Right renal cortex interstitium (tissue), 3 donors: ENCODE data around the gene GRIK4. TPM values are rescaled to one million over a fixed set of nuclear protein-coding genes. Genes with fewer than 3 reads are reported as not detected.

Experiments used
- DNase-seq, 3 donors: peaks; one replicate each; pipeline ENCODE4 v3.0.0-alpha.2; 2013; ENCODE audit warnings: low read depth in 3 of 3, low spot score in 2 of 3
- polyA plus RNA-seq, 3 donors: library from polyadenylated mRNA; unstranded; fragments of 120-200 nt; gene quantifications; one replicate each; pipeline ENCODE4 v1.2.1, GENCODE V29; 2013; ENCODE audit not compliant: insufficient read length in 3 of 3

GRIK4 gene
- polyA plus RNA-seq, 3 donors = 0.93 to 1.3 (median 1.1) TPM

- DNase-seq = no peak
Measured at GRCh38 chr11:120958185-120958584, 446.6 kb downstream of the GRIK4 start.

DNA sequence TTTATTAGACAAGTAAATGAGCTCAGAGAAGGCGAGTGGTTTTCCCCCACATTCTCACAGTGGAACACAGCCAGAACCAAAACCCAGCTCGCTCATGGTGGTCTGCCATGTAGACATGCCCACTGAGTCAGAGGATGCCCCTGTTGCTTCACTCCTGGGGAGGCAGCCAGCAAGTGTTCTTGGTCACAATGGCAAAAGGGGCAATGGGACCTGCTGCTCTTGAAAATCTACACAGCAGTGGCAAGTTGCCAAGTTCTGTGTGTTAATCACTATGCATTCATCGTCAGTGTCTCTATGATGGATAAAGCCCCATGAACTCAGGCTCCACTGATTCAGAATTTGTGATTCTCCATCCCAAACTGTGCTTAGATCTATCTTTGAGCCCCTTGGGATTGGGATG lies 447.6 kb downstream of the GRIK4 start:
- DNase-seq = no peak

DNA sequence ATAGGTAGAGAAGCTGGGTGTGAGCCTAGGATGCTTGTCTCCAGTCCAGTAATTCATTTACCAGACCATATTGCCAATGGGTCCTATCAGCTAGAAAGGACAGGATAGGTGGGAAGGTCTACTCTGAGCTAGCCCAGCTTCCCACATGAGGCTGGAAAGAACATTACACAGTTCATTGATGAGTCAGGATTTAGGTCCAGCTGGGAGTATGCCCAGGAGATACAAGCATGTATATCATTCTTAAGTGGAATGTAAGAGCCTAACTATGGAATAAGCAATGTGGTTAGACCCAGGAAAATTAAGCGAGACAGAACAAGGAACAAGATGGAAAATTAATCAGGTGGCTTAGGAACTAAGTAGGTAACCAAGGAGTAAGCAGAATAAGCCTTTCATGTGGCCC lies 453.3 kb downstream of the GRIK4 start:
- no peak for DNase-seq

DNA sequence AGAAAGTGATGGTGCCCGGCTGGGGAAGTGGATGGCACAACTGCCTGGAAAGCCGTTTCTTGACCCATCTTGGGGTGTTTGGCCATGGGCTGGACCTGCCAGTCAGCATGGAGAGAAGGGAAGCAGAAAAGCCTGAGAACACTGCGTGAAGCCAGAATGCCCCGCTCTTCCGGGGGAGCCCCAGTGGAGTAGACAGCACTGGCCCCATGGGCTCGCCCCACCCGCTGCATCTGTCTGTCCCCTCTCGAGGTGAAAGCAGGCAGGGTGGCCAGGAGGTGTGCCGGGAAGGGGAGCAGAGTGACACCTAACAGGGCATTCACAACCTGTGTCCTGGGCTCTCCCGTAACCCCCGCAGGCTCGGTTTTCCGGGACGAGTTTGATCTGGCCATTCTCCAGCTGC lies 455.3 kb downstream of the GRIK4 start:
- no peak for DNase-seq

DNA sequence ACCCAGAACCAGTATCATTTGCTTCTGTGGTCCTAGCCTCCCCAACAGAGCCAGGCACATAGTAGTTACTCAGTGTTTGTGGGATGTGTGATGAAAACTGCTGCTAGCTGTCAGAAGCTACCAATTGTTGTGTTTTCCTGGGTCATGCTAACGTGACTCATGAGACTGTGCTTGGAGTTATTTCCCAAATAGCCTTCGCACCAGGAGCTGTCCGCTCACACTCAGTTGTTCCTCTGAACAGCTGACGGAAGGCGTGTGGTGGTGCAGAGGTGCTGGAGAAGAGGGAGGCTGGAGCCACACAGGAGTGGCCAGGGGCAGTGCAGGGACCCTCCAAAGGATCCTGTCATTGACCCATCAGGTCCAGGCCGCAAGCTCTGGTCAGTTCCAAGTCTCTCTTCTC lies 458.4 kb downstream of the GRIK4 start:
- DNase-seq = no peak

DNA sequence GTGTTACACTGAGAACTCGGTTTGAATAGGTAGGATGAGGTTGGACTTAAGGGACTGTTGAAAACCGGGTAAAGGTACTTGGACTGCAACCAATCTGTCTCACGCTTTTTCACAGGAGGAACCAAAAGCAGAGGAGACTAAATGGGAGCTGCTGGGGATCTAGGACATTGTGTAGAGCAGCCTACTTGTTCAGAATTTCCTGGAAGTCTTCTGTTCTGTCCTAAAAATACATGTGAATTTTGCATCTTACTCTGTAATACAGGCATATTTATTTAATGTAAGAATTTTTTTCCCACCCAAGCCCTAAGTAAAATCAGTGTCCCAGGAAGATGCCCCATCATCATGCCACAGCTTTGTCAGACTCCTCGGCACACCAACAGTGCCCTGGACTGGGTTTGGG lies 460.3 kb downstream of the GRIK4 start:
- DNase-seq = no peak

- DNase-seq = no peak
Measured at GRCh38 chr11:120972621-120973020, 461.1 kb downstream of the GRIK4 start.

DNA sequence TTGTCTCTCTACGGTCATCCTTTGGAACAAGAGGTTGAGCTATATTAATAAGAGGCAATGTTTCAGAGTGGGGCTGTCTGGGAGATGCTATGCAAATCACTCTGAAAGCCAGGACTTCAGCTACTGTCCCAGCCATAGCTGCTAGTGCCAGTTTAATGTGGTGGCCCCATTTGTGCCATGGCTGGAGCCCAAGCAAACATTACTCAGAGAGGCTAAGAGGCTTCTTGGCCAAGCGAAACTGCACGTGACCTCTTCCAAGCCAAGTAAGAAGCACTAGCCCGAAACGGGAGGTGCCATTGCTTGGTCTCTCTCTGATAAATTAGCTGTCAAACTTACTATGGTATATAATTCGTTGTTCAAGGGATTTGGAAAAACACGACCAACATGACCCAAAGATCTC lies 462.0 kb downstream of the GRIK4 start:
- DNase-seq = no peak

DNA sequence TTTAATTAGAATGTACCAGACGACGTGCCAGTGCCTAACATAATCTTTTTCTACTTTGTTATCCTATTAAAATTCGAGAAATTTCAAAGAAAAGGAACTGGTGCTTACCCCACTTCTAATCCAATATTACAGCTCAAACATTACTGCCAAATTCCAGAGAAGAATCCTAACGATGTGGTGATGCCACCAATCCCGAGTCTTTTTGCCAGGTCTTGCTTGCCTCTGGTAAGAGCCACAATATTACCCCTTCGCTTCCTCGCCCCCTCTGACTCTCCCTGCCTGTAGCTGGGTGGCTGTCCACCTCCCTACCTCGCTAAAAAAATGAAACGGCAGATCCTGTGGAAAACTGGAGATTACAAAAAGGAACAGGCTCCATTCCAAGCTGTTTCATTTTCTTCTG lies 462.9 kb downstream of the GRIK4 start:
- no peak for DNase-seq

DNA sequence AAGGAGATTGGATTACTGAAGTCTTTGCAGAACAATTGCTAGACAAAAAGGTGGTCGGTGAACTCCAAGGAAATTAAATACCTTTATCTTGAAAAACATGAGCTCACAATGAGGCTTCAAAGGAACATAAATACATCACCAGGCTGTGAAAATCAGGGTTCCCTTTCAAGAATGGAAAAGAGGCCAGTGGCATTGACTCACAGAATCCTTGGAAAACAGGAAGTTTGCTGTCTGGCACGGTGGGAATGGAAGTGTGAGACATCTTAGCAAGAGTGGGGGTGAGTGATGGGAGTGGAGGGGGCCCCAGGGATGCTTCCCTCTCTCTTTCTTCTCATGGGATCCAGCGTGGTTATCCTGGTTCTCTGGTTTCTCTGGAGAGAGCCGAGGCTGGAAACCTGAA lies 463.4 kb downstream of the GRIK4 start:
- no peak for DNase-seq

DNA sequence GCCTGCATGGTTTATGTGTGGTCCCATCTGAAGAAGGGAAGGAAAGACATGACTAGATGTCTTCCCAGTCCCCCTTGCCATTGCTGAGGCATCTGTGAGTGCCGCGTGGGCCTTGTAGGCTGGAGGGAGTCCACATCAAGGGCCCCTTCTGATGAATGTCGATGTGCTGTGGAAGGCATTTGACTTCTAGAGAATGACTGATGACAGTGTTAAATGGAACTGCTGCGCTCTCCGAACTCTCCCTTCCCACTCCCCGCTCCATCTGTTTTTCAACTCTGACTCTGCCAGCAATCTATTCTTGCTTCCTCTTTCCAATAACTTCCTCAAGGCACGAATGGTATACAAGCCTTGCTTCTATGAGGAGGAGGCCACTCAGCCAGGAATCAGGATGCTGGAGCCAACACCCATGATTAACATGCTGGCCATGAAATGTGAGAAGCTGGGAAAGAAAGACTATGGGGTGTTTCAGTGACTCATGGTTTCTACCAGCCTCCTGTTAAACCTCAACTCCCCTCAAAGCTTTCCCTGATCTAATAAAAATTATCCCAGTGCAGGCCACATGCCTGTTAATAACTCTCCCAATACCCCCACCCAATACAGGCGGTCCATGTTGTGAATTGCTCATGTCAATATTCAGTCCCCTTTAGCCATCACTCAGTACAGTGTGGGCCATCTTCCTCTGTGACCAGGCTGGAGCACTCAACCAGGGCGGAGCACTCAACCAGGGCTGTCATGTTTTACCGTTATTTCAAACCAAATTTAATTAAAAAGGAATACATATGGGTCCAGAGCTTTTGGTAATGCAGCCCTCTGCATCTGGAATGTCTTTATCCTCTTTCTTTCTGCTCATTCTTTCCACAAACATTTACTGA lies 466.0 kb downstream of the GRIK4 start:
- no peak for DNase-seq

GRCh38 chr11:120978701-120979100 lies 467.2 kb downstream of the GRIK4 start:
- DNase-seq = no peak

DNA sequence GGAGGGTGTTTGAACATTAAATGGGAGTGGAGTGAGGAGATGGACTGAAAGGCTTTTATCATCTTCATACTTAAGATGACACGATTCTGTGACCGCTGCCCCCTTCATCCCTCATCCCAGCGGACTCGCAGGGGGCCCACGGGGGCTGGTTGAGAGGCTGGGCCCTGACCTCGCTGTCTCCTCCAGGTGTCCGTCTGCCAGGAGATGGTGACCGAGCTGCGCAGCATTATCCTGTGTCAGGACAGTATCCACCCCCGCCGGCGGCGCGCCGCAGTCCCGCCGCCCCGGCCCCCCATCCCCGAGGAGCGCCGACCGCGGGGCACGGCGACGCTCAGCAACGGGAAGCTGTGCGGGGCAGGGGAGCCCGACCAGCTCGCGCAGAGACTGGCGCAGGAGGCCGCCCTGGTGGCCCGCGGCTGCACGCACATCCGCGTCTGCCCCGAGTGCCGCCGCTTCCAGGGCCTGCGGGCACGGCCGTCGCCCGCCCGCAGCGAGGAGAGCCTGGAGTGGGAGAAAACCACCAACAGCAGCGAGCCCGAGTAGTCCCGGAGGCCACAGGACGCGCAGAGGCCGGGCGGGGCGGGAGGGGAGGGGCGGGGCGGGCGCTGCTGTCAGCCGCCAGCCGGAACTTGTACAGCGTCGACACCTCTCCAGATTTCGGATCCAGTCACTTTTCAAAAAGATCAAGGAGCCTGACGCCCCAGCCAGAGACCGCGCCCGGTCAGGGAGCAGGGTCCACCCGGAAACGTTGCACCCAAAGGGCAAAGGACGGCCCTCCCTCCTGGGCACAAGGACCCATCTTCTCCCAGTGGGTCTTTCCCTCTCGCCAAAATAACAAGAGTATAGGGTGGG lies 474.4 kb downstream of the GRIK4 start:
- DNase-seq = no peak

- no peak for DNase-seq
Measured at GRCh38 chr11:120988603-120989002, 477.1 kb downstream of the GRIK4 start.

GRCh38 chr11:120991830-120992686 lies 480.5 kb downstream of the GRIK4 start:
- no peak for DNase-seq

GRCh38 chr11:120994091-120994859 lies 482.7 kb downstream of the GRIK4 start:
- DNase-seq = no peak

DNA sequence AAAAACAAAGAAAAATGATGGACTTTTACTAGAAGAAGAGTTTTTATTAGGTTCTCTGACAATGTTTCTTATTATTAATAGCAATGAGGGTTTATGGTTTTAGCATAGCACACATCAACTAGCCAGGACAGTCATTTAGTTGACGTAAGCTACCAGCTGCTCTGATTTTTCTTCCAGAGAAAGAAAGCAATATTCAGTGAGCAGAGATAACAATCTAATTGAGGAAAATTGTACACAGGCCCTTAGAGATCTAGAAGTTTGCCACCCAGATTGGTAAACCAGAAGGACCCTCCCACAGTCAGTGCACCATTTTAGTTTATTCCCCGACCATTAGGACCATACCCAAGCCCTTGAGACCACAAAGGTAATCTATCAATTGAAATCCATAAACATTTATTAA lies 483.6 kb downstream of the GRIK4 start:
- no peak for DNase-seq

GRCh38 chr11:120996973-120997372 lies 485.4 kb downstream of the GRIK4 start:
- no peak for DNase-seq

- no peak for DNase-seq
Measured at GRCh38 chr11:120998581-120998980, 487.0 kb downstream of the GRIK4 start.

- no peak for DNase-seq
Measured at GRCh38 chr11:121004206-121004840, 492.8 kb downstream of the GRIK4 start.
